Suprapubic skin (tissue), 4 donors: ENCODE data around the gene CNFN. TPM values are rescaled to one million over a fixed set of nuclear protein-coding genes. Genes with fewer than 3 reads are reported as not detected.
"Not testable (repeated sequence)": the region's sequence is repeated elsewhere in the genome, so short reads cannot be mapped to it uniquely, and the experiment has no call there.

Experiments
- DNase-seq, 2 donors: peaks; one replicate each; pipeline ENCODE4 v3.0.0-alpha.2; 2019; ENCODE audit warnings: low spot score in 2 of 2
- H3K27ac ChIP-seq: fragments of 200-600 bp; sonication (generic); one replicate; pipeline ENCODE4 v1.5.1; 2019
- H3K27me3 ChIP-seq: fragments of 200-600 bp; sonication (generic); one replicate; pipeline ENCODE4 v1.5.1; 2019
- H3K36me3 ChIP-seq: fragments of 200-600 bp; sonication (generic); one replicate; pipeline ENCODE4 v1.5.1; 2019
- H3K4me1 ChIP-seq: fragments of 200-600 bp; sonication (generic); one replicate; pipeline ENCODE4 v1.5.1; 2019
- H3K4me3 ChIP-seq: fragments of 200-600 bp; sonication (generic); one replicate; pipeline ENCODE4 v1.5.1; 2019; ENCODE audit warnings: mild to moderate bottlenecking
- H3K9me3 ChIP-seq: fragments of 200-600 bp; sonication (generic); one replicate; pipeline ENCODE4 v1.5.1; 2019
- CTCF ChIP-seq, 2 donors: fragments of 200-600 bp in 1 of 2; fragments of 450-650 bp in 1 of 2; sonication (generic) in 1 of 2; IDR thresholded peaks; one replicate each; pipeline ENCODE4 v1.5.1; 2016 to 2019; ENCODE audit warnings: antibody characterized with exemption in 2 of 2, mild to moderate bottlenecking in 1 of 2, moderate library complexity in 1 of 2
- EP300 ChIP-seq: sonication (generic); formaldehyde crosslinking; IDR thresholded peaks from one replicate; pipeline ENCODE4 v1.6.1; 2017; ENCODE audit warnings: antibody characterized with exemption
- POLR2A ChIP-seq, 2 donors: fragments of 450-650 bp; IDR thresholded peaks; one replicate each; pipeline ENCODE4 v1.6.1; 2017; ENCODE audit warnings: antibody characterized with exemption in 2 of 2, mild to moderate bottlenecking in 2 of 2, moderate library complexity in 2 of 2
- POLR2AphosphoS5 ChIP-seq, 3 donors: sonication (generic); formaldehyde crosslinking; IDR thresholded peaks; one replicate each; pipeline ENCODE4 v1.6.1; 2017; ENCODE audit warnings: antibody characterized with exemption in 3 of 3
- WGBS: methylation state at CpG from one replicate; pipeline ENCODE4 v1.1.5; 2018; 5-methylcytosine and 5-hydroxymethylcytosine counted together
- total RNA-seq, 4 donors: library from RNA; depleted of rRNA; stranded (reverse); fragments of >200 nt; gene quantifications; one replicate each; pipeline ENCODE4 v1.1.0, GENCODE V29; 2016

Gene CNFN
- total RNA-seq, 4 donors from 2014 or later = 52.9 to 364 (median 353) TPM

- no peak overlapping the region for H3K4me3 ChIP-seq
- 86% methylated on average over 12 of the region's 17 CpGs for WGBS
- no peaks in the 10 kb centered on the region for H3K4me1 ChIP-seq
- TF ChIP-seq EP300 (no peak), POLR2A (IDR thresholded peaks at IDR 0.05) (no peak), POLR2AphosphoS5 (IDR thresholded peaks at IDR 0.05) (no peak), CTCF (IDR thresholded peaks at IDR 0.05) (no peak)
- H3K36me3 ChIP-seq = peaks cover 46% of the 10 kb centered on the region
- no peaks in the 10 kb centered on the region for H3K9me3 ChIP-seq
- no peak overlapping the region for H3K27ac ChIP-seq
- no peak for DNase-seq
- no peaks in the 10 kb centered on the region for H3K27me3 ChIP-seq
These were observed 46.6 kb downstream of the CNFN start for GRCh38 chr19:42343344-42344110.

- H3K27ac ChIP-seq, H3K27me3 ChIP-seq, DNase-seq, H3K4me3 ChIP-seq, H3K9me3 ChIP-seq, H3K4me1 ChIP-seq: not testable (repeated sequence)
- H3K36me3 ChIP-seq = peaks cover 55% of the 10 kb centered on the region
- 91% methylated on average over 4 of the region's 4 CpGs for whole genome bisulfite sequencing
These were observed 50.2 kb downstream of the CNFN start for GRCh38 chr19:42339922-42340321.

- peaks cover 51% of the 10 kb centered on the region for H3K36me3 ChIP-seq
- not testable (repeated sequence) for H3K27ac ChIP-seq, H3K4me1 ChIP-seq, H3K9me3 ChIP-seq, DNase-seq, H3K4me3 ChIP-seq, H3K27me3 ChIP-seq
- WGBS = 85% methylated on average over 7 of the region's 7 CpGs
These were observed 50.8 kb downstream of the CNFN start for GRCh38 chr19:42339126-42339860.

Other genes with a start within 250 kb of the CNFN start
- gene DEDD2, start 172.6 kb downstream of the CNFN start, total RNA-seq = 10 to 100 TPM; 51.3 to 78.9 (median 65.6) TPM
- 10 to 100 TPM in 2 of 4 donors, 1 to 10 TPM in 2; 4.2 to 12.9 (median 8.9) TPM for gene ZNF526, start 170.0 kb downstream of the CNFN start, total RNA-seq
- 10 to 100 TPM; 24.0 to 37.3 (median 28.3) TPM for gene GSK3A, start 147.7 kb downstream of the CNFN start, total RNA-seq
- 10 to 100 TPM; 36.8 to 49.5 (median 45.8) TPM for gene ERF, start 135.2 kb downstream of the CNFN start, total RNA-seq
- 10 to 100 TPM; 57.5 to 91.6 (median 81.9) TPM for gene CIC, start 121.0 kb downstream of the CNFN start, total RNA-seq
- gene PRR19, start 88.2 kb downstream of the CNFN start, total RNA-seq = 1 to 10 TPM in 2 of 4 donors, under 1 TPM in 2; 0.73 to 1.7 (median 1.1) TPM
- 10 to 100 TPM; 14.4 to 33.0 (median 18.9) TPM for gene PAFAH1B3, start 87.7 kb downstream of the CNFN start, total RNA-seq
- 1 to 10 TPM in 1 of 4 donors, not detected in 3; 4.2 TPM for gene TMEM145, start 77.0 kb downstream of the CNFN start, total RNA-seq
- gene MEGF8, start 64.7 kb downstream of the CNFN start, total RNA-seq = 10 to 100 TPM; 10.7 to 21.5 (median 16.1) TPM
- 10 to 100 TPM; 33.9 to 82.6 (median 51.5) TPM for gene LIPE, start 37.1 kb upstream of the CNFN start, total RNA-seq
- gene CXCL17, start 52.6 kb upstream of the CNFN start, total RNA-seq = under 1 TPM in 1 of 4 donors, not detected in 3; 0.55 TPM
- 1 to 10 TPM; 2.0 to 9.9 (median 3.9) TPM for gene CEACAM1, start 138.2 kb upstream of the CNFN start, total RNA-seq
- gene CEACAM8, start 204.6 kb upstream of the CNFN start, total RNA-seq = under 1 TPM in 1 of 4 donors, not detected in 3; 0.18 TPM